GM10248 (cell line): ENCODE measurements around the gene HPCA.
A peak's percentile ranks its signal among the peaks of the same experiment; 100 is the strongest.

Experiments used
- CTCF ChIA-PET: fragments of 300-600 bp; sonication (Branson Sonifier 250); formaldehyde crosslinking; extraction: SDS; loops from one replicate; lab custom pipeline; 2021; ENCODE audit warnings: antibody characterized with exemption; lab: Yijun Ruan, JAX
- POLR2A ChIA-PET: fragments of 350-650 bp; sonication (Branson Sonifier 250); formaldehyde crosslinking; extraction: SDS; loops from one replicate; lab custom pipeline; 2020; ENCODE audit warnings: antibody characterized with exemption; lab: Yijun Ruan, JAX
- DNase-seq: peaks from one replicate; pipeline ENCODE4 v3.0.0; 2012; ENCODE audit errors: extremely low spot score
- CTCF ChIP-seq: IDR thresholded peaks from 2 replicates; pipeline ENCODE4 v1.5.1; 2012; ENCODE audit warnings: mild to moderate bottlenecking, low read depth; ENCODE audit errors: extremely low read depth, missing control alignments, control extremely low read depth

Gene HPCA

GRCh38 chr1:32891630-32892029 is 5.3 kb downstream of the HPCA start:
- DNase-seq: no peak
- POLR2A ChIA-PET: no interaction called here
- CTCF ChIA-PET: interaction anchor here (1.0 to 3.7 kb wide), 7 partner anchors 11 to 195 kb away, joined by 3 to 21 read pairs (median 4); no protein-coding TSS in a partner anchor
- no peak for TF ChIP-seq CTCF

GRCh38 chr1:32892368-32893197 is 6.3 kb downstream of the HPCA start:
- peak; percentile 63 for DNase-seq
- POLR2A ChIA-PET: no interaction called here
- peak; percentile 58 for TF ChIP-seq CTCF
- CTCF ChIA-PET: interaction anchor here (0.8 to 3.7 kb wide), 11 partner anchors 14 to 491 kb away, joined by 3 to 21 read pairs (median 4); no protein-coding TSS in a partner anchor

GRCh38 chr1:32893198-32894018 is 7.1 kb downstream of the HPCA start:
- no peak for TF ChIP-seq CTCF
- POLR2A ChIA-PET: no interaction called here
- DNase-seq: no peak

GRCh38 chr1:32894019-32894600 is 7.8 kb downstream of the HPCA start:
- no peak for DNase-seq
- ChIA-PET CTCF (interaction anchor here (1.4 to 3.7 kb wide), 4 partner anchors 18 to 233 kb away, joined by 3 to 21 read pairs (median 6); no protein-coding TSS in a partner anchor), POLR2A (no interaction called here)
- no peak for TF ChIP-seq CTCF

More at GRCh38 chr1:32893198-32894018, 7.1 kb downstream of the HPCA start:
- CTCF ChIA-PET: interaction anchor here (0.9 to 3.7 kb wide), 8 partner anchors 18 to 492 kb away, joined by 3 to 21 read pairs (median 4); no protein-coding TSS in a partner anchor

- no peak for DNase-seq
- TF ChIP-seq CTCF: no peak
- ChIA-PET CTCF (interaction anchor here (1.4 to 3.7 kb wide), 4 partner anchors 19 to 232 kb away, joined by 3 to 21 read pairs (median 6); no protein-coding TSS in a partner anchor), POLR2A (no interaction called here)
These were observed 8.4 kb downstream of the HPCA start for GRCh38 chr1:32894681-32895080.
